WERI-Rb-1 (cell line): ENCODE data around the gene SEZ6.
A peak's percentile ranks its signal among the peaks of the same experiment; 100 is the strongest.

Experiments
- DNase-seq: peaks from one replicate; pipeline ENCODE4 v3.0.0-alpha.2; 2020
- H3K27ac ChIP-seq: fragments of 250-450 bp; sonication (Bioruptor Pico); 2 replicates; pipeline ENCODE4 v1.5.1; 2020; ENCODE audit warnings: mild to moderate bottlenecking, moderate library complexity
- H3K27me3 ChIP-seq: fragments of 250-450 bp; sonication (Bioruptor Pico); 2 replicates; pipeline ENCODE4 v1.5.1; 2021; ENCODE audit warnings: mild to moderate bottlenecking, low read depth, moderate library complexity; ENCODE audit not compliant: insufficient read depth, severe bottlenecking
- H3K36me3 ChIP-seq: fragments of 250-450 bp; sonication (Bioruptor Pico); 2 replicates; pipeline ENCODE4 v1.5.1; 2020; ENCODE audit warnings: mild to moderate bottlenecking, moderate library complexity
- H3K4me3 ChIP-seq: 2 replicates; pipeline ENCODE4 v1.5.1; 2011; ENCODE audit warnings: low read depth, mild to moderate bottlenecking, control low read depth, low read length
- H3K9me3 ChIP-seq: fragments of 250-450 bp; sonication (Bioruptor Pico); 2 replicates; pipeline ENCODE4 v1.5.1; 2021; ENCODE audit warnings: mild to moderate bottlenecking, moderate library complexity; ENCODE audit not compliant: severe bottlenecking
- TF ChIP-seq, protein P1 (sequence below): IDR thresholded peaks from 2 replicates; pipeline ENCODE4 v1.5.1; 2011; ENCODE audit warnings: low read depth, mild to moderate bottlenecking, control low read depth, inconsistent platforms, low read length

Gene SEZ6

DNA sequence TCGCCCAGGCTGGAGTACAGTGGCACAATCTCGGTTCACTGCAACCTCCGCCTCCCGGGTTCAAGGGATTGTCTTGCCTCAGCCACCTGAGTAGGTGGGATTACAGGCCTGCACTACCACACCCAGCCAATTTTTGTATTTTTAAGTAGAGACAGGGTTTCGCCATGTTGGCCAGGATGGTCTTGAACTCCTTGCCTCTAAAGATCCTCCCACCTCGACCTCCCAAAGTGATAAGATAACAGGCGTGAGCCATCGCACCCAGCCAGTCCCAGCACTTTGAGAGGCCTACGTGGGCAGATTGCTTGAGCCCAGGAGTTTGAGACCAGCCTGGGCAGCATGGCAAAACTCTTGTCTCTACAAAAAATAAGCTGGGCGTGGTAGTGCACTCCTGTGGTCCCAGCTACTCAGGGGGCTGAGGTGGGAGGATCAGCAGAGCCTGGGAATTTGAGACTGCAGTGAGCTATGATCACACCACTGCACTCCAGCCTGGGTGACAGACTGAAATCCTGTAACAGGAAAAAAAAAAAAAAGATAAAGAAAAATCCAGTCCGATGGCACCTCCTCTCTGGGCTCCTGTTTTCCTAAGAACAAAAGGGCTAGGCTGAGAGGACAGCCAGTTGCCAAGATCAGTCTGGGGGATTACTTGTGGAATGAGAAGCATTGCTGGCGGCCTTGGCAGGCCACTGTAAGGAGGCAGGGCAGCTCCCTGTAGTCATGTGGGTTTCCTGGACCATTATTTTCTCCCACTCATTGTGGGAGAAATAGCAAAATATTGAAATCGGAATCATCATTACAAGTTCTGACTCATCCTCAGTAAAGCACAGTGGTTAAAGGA lies 34.1 kb upstream of the SEZ6 start:
- no peaks in the 10 kb centered on the region for H3K27me3 ChIP-seq
- H3K9me3 ChIP-seq: peaks cover 4% of the 10 kb centered on the region
- no peak overlapping the region for H3K4me3 ChIP-seq
- H3K36me3 ChIP-seq: no peaks in the 10 kb centered on the region
- H3K27ac ChIP-seq: no peak overlapping the region
- TF ChIP-seq, protein P1, sequence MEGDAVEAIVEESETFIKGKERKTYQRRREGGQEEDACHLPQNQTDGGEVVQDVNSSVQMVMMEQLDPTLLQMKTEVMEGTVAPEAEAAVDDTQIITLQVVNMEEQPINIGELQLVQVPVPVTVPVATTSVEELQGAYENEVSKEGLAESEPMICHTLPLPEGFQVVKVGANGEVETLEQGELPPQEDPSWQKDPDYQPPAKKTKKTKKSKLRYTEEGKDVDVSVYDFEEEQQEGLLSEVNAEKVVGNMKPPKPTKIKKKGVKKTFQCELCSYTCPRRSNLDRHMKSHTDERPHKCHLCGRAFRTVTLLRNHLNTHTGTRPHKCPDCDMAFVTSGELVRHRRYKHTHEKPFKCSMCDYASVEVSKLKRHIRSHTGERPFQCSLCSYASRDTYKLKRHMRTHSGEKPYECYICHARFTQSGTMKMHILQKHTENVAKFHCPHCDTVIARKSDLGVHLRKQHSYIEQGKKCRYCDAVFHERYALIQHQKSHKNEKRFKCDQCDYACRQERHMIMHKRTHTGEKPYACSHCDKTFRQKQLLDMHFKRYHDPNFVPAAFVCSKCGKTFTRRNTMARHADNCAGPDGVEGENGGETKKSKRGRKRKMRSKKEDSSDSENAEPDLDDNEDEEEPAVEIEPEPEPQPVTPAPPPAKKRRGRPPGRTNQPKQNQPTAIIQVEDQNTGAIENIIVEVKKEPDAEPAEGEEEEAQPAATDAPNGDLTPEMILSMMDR: no peak
- peak; percentile 21 for DNase-seq

DNA sequence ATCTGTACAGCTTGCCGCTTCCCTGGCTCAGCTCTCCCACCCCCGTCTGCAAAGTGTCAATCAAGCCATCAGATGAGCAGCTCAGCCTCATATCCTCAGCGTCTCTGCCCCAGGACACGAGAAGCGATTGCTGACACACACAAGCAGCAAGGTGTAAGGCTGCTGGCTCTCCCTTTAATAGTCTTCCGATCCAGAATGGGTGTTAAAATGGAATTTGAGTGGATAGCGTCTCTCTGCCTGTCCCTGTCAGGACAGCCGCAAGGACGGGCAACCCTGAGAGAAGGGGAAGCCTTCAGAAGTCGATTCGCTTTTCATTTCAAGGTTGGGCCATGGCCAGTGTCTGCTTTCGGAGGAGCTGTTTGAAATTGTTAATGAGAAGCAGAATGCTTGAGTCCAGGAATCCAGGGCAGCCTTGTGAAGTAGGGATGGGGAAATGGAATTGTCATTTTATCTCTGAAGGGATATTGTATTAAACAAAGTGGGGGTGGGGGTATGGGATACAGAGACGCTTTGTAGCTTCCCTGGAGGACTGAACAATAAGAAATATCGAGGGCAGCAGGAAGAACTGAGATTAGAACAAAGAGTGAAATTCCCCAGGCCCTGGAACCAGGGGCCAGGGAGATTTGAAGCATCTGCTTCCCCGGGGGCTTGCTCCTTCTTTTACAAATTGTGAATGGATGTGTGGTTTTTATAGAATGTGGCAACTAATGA lies 32.4 kb upstream of the SEZ6 start:
- H3K36me3 ChIP-seq: no peaks in the 10 kb centered on the region
- no peaks in the 10 kb centered on the region for H3K27me3 ChIP-seq
- TF ChIP-seq, protein P1: no peak
- H3K9me3 ChIP-seq: peaks cover 14% of the 10 kb centered on the region
- no peak overlapping the region for H3K4me3 ChIP-seq
- no peak for DNase-seq
- H3K27ac ChIP-seq: no peak overlapping the region; the same call in 1 of the 2 replicates

DNA sequence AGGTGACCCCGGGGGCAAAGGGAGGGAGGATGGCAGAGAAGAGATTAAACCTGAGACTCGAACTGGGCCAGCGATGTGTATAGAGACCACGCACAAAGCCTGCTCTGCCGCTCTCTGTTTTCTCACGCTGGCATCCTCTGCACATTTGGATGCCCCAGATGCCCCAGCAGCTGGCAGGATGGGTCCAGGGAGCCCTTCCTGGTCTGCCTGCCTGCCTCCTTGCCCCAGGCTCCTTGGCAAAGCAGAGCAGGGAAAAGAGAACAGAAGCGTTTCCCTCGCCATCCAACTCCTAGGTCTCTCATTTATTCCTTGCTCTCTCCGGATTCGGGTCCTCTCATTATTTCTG lies 31.9 kb upstream of the SEZ6 start:
- Histone ChIP-seq H3K4me3 (no peak overlapping the region), H3K9me3 (peaks cover 14% of the 10 kb centered on the region)
- TF ChIP-seq, protein P1: no peak

GRCh38 chr17:29036584-29036983 lies 30.8 kb upstream of the SEZ6 start:
- H3K4me3 ChIP-seq: no peak overlapping the region
- TF ChIP-seq, protein P1: peak; percentile 34; the same call in 1 of the 2 replicates
- peaks cover 14% of the 10 kb centered on the region for H3K9me3 ChIP-seq
- peak; percentile 44 for DNase-seq
- H3K36me3 ChIP-seq: no peaks in the 10 kb centered on the region
- H3K27ac ChIP-seq: no peak overlapping the region
- H3K27me3 ChIP-seq: no peaks in the 10 kb centered on the region

More for the DNA sequence above, 31.9 kb upstream of the SEZ6 start:
- H3K27ac ChIP-seq: no peak overlapping the region
- H3K36me3 ChIP-seq: no peaks in the 10 kb centered on the region
- H3K27me3 ChIP-seq: no peaks in the 10 kb centered on the region
- no peak for DNase-seq

DNA sequence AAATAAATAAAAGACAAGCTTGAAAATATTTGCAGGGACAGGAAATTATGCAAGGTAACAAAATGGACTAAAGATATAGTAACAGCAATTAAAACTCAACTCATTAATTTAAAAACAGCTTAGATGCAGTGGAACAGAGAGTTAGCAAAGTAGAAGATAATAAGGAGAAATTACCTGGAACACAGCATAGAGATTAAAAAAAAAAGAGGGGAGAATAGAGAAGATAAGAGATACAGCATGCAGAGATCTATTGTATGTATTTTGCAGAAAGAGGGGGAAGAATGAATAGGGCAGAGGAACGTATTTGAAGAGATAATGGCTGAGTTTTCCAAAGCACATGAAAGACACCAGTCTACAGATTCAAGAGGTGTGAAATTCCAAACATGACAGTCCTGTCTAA lies 28.7 kb upstream of the SEZ6 start:
- no peaks in the 10 kb centered on the region for H3K27me3 ChIP-seq
- H3K9me3 ChIP-seq: peaks cover 14% of the 10 kb centered on the region
- TF ChIP-seq, protein P1: no peak
- no peak for DNase-seq
- H3K36me3 ChIP-seq: no peaks in the 10 kb centered on the region
- no peak overlapping the region for H3K27ac ChIP-seq
- H3K4me3 ChIP-seq: no peak overlapping the region
